Measurements from ENCODE around the gene EDRF1.

DNA sequence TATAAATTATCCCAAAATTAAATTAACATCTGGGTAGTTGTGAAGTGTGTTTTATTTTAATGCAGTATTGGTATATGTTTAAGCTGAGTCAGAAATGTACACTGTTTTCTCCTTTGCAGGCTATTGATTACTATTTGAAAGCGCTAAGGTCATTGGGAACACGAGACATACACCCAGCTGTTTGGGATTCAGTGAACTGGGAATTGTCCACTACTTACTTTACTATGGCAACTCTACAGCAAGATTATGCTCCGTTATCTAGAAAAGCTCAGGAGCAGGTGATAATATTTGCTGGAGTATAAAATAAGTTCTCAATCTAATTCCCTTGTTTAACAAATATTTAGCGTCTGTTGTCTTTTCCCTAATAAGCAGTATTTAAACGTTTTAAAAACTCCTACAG is 27.9 kb downstream of the EDRF1 start:
- TF ChIP-seq ELK4 (IDR thresholded peaks at IDR 0.05; ENCODE audit: borderline replicate concordance, low read depth, low read length) (no peak), KLF16 (tag by site-specific recombination; IDR thresholded peaks at IDR 0.05) (no peak), ZBTB6 (tag by site-specific recombination; IDR thresholded peaks at IDR 0.05) (no peak)
- TF ChIP-seq, protein P1, sequence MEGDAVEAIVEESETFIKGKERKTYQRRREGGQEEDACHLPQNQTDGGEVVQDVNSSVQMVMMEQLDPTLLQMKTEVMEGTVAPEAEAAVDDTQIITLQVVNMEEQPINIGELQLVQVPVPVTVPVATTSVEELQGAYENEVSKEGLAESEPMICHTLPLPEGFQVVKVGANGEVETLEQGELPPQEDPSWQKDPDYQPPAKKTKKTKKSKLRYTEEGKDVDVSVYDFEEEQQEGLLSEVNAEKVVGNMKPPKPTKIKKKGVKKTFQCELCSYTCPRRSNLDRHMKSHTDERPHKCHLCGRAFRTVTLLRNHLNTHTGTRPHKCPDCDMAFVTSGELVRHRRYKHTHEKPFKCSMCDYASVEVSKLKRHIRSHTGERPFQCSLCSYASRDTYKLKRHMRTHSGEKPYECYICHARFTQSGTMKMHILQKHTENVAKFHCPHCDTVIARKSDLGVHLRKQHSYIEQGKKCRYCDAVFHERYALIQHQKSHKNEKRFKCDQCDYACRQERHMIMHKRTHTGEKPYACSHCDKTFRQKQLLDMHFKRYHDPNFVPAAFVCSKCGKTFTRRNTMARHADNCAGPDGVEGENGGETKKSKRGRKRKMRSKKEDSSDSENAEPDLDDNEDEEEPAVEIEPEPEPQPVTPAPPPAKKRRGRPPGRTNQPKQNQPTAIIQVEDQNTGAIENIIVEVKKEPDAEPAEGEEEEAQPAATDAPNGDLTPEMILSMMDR (tag by site-specific recombination; IDR thresholded peaks at IDR 0.05), result no peak
- TF ChIP-seq, protein P2, sequence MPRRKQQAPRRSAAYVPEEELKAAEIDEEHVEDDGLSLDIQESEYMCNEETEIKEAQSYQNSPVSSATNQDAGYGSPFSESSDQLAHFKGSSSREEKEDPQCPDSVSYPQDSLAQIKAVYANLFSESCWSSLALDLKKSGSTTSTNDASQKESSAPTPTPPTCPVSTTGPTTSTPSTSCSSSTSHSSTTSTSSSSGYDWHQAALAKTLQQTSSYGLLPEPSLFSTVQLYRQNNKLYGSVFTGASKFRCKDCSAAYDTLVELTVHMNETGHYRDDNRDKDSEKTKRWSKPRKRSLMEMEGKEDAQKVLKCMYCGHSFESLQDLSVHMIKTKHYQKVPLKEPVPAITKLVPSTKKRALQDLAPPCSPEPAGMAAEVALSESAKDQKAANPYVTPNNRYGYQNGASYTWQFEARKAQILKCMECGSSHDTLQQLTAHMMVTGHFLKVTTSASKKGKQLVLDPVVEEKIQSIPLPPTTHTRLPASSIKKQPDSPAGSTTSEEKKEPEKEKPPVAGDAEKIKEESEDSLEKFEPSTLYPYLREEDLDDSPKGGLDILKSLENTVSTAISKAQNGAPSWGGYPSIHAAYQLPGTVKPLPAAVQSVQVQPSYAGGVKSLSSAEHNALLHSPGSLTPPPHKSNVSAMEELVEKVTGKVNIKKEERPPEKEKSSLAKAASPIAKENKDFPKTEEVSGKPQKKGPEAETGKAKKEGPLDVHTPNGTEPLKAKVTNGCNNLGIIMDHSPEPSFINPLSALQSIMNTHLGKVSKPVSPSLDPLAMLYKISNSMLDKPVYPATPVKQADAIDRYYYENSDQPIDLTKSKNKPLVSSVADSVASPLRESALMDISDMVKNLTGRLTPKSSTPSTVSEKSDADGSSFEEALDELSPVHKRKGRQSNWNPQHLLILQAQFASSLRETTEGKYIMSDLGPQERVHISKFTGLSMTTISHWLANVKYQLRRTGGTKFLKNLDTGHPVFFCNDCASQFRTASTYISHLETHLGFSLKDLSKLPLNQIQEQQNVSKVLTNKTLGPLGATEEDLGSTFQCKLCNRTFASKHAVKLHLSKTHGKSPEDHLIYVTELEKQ (tag by site-specific recombination; IDR thresholded peaks at IDR 0.05; ENCODE audit: borderline replicate concordance), result no peak

Data from HEK293 (cell line).